ENCODE data around the gene RBM5. TPM values are rescaled to one million over a fixed set of nuclear protein-coding genes. Genes with fewer than 3 reads are reported as not detected.
"Not testable (repeated sequence)": the region's sequence is repeated elsewhere in the genome, so short reads cannot be mapped to it uniquely, and the experiment has no call there.

RBM5 gene
- polyA plus RNA-seq (ENCODE audit: insufficient read length) = 179 TPM

DNA sequence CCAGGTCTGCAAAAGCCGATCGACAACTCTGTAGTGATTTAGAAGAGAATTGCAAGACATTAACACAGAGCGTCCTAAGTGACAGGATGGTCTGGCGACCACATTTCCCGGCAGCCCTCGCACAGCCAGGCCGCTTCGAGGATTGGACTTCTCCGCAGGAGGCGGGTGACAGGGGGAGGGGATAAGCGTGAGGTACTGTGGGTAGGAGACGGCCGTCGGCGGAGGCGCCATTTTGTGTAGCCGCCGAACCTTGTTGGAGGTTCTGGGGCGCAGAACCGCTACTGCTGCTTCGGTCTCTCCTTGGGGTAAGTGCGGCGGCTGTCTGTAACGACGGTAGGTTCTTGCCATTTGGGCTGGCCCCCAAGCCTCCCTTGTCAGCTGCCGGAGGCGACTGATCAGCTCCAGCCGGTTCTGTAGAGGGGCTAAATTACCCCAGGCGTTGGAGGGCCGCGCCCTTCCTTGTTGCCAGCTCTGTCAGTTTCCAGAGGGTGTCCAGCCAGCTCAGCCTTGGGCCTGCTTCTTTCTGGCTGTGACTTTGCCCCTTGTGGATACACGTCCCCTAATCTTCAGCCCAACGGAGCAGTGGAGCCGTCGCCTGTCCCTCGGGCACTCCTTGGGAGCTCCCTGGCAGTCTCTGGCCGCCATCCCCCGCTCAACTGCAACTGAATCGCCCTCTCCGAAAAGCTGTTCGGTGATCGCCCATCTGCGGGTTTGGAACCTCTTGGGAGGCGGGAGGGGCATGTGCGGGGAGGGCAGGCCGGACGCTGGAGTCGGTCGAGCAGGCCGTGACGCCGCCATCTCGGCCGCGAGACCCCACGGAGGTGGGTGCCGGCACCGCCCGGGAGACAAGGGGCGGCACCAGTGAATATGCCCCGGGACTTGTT, at the start of gene RBM5:
Gene RBM5 (plus strand): TSS at position 195 of the 884 bp plus-strand sequence. CDS start 1,516 bp downstream, outside the sequence.
- DNase-seq = peak; percentile 92

DNA sequence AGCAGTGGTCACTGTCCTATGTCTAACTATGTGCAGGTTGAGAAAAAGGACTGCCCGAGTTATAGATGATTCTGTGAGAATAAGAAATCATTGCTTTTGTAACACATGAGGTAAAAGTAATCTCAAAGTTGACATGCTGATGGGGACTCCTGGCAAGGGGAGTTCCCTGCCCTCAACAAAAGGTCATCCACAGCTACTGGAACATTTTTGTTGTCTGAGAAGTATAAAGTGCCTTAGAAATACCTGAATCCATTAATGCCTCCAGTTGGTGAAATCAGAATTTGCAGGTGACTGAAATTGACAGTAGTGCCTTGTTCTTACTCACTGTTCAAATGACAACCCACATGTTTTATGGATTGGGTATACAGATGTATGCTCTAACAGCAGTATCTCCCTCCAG, 43.7 kb upstream of the RBM5 start:
- DNase-seq = no peak

GRCh38 chr3:50047426-50047825, 41.3 kb upstream of the RBM5 start:
- no peak for DNase-seq

- DNase-seq = no peak
Measured at GRCh38 chr3:50050361-50050760, 38.4 kb upstream of the RBM5 start.

DNA sequence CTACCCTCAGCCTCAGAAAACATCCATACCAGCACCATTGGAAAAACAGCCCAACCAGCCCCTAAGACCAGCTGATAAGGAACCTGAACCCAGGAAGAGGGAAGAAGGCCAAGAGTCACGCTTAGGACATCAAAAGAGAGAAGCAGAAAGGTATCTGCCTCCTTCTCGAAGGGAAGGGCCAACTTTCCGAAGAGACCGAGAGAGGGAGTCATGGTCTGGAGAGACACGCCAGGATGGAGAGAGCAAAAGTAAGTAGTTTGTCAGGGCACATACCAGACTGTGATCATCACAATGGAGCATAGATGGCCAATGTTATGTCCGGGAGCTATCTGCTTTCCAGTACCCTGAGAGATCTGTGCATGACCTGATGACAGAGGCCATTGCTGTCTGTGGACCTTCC, 31.0 kb upstream of the RBM5 start:
- no peak for DNase-seq

DNA sequence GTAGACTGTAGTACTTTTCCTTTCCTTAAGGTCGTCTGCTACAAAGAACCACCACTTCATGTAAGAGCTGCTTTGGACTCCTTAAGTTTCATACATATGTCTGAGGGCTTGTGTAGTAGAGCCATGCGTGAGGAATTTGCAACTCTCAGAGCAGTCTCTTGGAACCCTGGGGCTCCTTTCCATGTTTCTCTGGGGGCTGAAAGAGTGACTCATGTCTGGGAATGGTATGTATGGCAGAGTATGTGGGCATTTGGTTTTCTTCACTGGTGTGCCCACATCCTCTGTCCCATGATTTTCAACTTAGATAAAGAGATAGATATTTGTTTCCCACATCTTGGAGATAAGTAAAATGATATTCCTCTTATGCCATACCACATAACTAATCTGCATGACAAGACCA, 20.6 kb upstream of the RBM5 start:
- no peak for DNase-seq

DNA sequence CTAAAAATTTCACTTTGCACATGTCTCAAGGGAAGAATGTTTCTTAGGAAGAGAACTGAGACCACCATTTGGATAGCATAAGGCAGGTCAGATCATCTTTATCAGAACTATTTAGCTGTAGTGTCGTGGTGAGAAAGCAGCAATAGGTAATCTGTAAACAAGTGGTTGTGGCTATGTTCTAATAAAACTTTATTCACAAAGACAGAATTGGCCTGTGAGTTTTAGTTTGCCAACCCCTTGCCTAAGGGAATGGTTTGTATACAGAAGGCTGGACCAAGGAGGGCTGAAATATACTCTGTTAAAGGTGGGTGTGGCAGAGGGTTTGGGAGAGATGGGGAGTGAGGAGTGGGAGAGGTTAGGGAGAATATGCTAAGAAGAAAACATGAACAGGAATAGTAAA, 10.6 kb upstream of the RBM5 start:
- no peak for DNase-seq

GRCh38 chr3:50078622-50079021, 10.1 kb upstream of the RBM5 start:
- DNase-seq = no peak

- DNase-seq = not testable (repeated sequence)
Measured at GRCh38 chr3:50084951-50085350, 3.8 kb upstream of the RBM5 start.

DNA sequence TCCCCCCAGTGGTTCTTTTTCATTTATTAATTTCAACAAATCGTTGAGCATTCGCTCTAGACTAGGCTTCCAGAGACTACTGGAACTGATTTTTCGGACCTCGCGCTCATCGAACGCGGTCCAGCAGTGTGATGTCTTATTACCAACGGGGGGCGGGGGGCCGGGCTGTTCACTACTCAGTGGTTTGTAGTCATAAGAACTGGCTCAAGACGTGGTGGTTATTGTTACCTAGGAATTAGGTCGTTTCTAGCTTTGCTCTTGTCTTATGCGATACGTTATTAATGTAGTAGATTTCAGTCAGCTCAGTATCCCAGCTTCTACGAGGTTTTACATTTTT, 858 bp downstream of the RBM5 start:
- DNase-seq = no peak

DNA sequence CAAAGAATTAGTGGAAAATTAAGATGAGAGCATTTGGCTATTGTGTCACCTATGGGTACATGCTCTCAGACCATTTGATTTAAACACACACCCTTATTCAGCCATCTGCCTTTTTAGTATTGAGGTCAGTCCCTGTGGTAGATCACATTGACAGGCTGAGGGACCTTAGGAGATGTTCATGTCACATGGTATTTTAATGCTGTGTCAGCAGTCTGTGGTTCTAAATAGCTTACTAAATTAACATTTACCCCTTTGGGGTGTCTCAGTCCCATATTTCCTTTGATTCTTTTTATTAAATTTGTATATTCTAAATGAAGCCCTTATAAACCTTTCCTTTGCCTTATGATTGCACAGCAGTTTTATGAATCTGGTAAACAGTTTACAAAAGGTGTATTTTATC, 2.3 kb downstream of the RBM5 start:
- no peak for DNase-seq

- no peak for DNase-seq
Measured at GRCh38 chr3:50095352-50095998, 6.8 kb downstream of the RBM5 start.

- DNase-seq = no peak
Measured at GRCh38 chr3:50100386-50100785, 11.7 kb downstream of the RBM5 start.

- DNase-seq = no peak
Measured at GRCh38 chr3:50100956-50101845, 12.5 kb downstream of the RBM5 start.

GRCh38 chr3:50102558-50102957, 13.8 kb downstream of the RBM5 start:
- DNase-seq = no peak

DNA sequence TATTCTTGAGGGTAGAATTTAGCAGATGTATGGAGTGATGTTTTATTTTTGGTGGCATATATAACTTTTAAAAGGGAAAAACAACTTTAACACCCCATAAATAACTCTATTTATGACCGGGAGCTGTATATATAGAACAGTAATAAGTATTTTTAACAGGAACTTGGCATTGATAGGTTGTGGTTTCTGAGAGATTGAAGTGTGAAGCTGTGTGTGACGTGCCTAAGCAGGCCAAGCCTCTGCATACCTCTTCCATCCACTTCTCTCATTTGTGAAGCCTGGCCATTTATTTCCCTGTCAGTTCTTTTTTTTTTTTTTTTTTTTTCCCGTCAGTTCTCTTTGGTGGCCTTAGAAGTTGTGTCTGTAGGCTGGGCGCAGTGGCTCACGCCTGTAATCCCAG, 23.0 kb downstream of the RBM5 start:
- DNase-seq = no peak

DNA sequence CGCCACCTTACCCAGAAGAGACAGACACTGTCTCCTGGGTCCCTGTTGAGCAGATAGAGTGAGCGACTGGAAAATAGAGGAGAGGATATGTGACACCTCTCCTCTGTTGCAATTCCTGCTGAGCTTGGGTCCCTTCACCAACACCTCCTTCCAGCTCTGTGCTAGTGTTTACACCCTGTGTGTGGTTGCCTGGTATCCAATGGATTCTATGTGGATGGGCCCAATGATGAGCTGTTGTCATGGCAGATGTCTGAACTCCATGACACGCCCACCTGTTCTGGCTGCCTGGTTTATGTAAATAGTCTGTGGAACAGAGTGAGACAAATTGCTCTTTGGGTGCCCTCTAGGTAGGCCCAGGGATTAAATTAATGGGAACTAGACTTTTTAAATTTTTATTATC, 23.7 kb downstream of the RBM5 start:
- DNase-seq = no peak

GRCh38 chr3:50117120-50117519, 28.4 kb downstream of the RBM5 start:
- DNase-seq = no peak

GRCh38 chr3:50118237-50118636, 29.5 kb downstream of the RBM5 start:
- DNase-seq = no peak

DNA sequence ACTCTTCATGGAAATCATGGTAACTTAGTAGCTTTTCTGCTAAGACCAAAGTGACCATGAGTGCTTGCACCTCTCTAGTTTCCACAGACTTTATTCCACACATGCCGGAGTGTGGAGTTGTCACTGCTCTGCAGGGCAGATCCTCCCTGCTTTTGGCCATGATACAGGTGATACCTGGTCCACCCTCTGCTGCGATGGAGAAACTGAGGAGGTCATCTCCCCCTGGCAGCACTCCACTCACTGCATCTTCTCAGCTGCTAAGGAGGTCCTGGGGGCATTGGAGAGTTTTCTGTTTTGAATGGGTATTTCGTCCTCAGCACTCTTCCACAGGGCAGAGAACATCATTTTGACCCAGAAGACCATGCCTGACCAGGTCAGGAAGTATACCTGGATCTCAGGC, 31.1 kb downstream of the RBM5 start:
- no peak for DNase-seq

- no peak for DNase-seq
Measured at GRCh38 chr3:50120364-50121071, 31.8 kb downstream of the RBM5 start.

Data from hindlimb muscle (tissue), 1 donor.